G401 (cell line): ENCODE results near the gene PPP1R11. TPM values are rescaled to one million over a fixed set of nuclear protein-coding genes. Genes with fewer than 3 reads are reported as not detected.

Experiments used
- DNase-seq: peaks from one replicate; pipeline ENCODE4 v3.0.0-alpha.2; 2015; ENCODE audit warnings: low spot score
- in situ Hi-C: cut with HindIII; loops from 2 replicates; pipeline ENCODE4 v1.10.0; 2016; ENCODE audit warnings: low sequenced_read_pairs, mixed read lengths
- total RNA-seq: library from RNA; depleted of rRNA; stranded (reverse); fragments of >200 nt; shearing (Covaris generic); gene quantifications from 2 replicates; pipeline ENCODE4 v1.2.3, GENCODE V29; 2014

PPP1R11 gene
- total RNA-seq, 1 experiment from 2014 or later = 29.3 TPM

- in situ Hi-C loops = no loop called here
- DNase-seq = no peak
These were observed 24.8 kb downstream of the PPP1R11 start for GRCh38 chr6:30091577-30092381.

GRCh38 chr6:30092852-30093543 is 26.0 kb downstream of the PPP1R11 start:
- in situ Hi-C loops = no loop called here
- DNase-seq = no peak

GRCh38 chr6:30093951-30094661 is 27.1 kb downstream of the PPP1R11 start:
- in situ Hi-C loops = no loop called here
- no peak for DNase-seq

- in situ Hi-C loops = no loop called here
These were observed 29.8 kb downstream of the PPP1R11 start for GRCh38 chr6:30096829-30097228.

GRCh38 chr6:30097902-30098768 is 31.1 kb downstream of the PPP1R11 start:
- in situ Hi-C loops = no loop called here
- no peak for DNase-seq

More at GRCh38 chr6:30096829-30097228, 29.8 kb downstream of the PPP1R11 start:
- DNase-seq = no peak

- in situ Hi-C loops = no loop called here
- DNase-seq = no peak
These were observed 33.2 kb downstream of the PPP1R11 start for GRCh38 chr6:30100154-30100553.

GRCh38 chr6:30100585-30101443 is 33.8 kb downstream of the PPP1R11 start:
- DNase-seq = peak; percentile 5
- in situ Hi-C loops = no loop called here

GRCh38 chr6:30101444-30102413 is 34.7 kb downstream of the PPP1R11 start:
- in situ Hi-C loops = no loop called here
- peak; percentile 67 for DNase-seq

- DNase-seq = no peak
- in situ Hi-C loops = no loop called here
These were observed 35.5 kb downstream of the PPP1R11 start for GRCh38 chr6:30102414-30102969.

- peak; percentile 88 for DNase-seq
- in situ Hi-C loops = no loop called here
These were observed 36.2 kb downstream of the PPP1R11 start for GRCh38 chr6:30102970-30103871.

GRCh38 chr6:30103872-30104179 is 36.8 kb downstream of the PPP1R11 start:
- in situ Hi-C loops = no loop called here
- DNase-seq = no peak

GRCh38 chr6:30104661-30105060 is 37.7 kb downstream of the PPP1R11 start:
- no peak for DNase-seq
- in situ Hi-C loops = no loop called here

- in situ Hi-C loops = no loop called here
- DNase-seq = no peak
These were observed 44.4 kb downstream of the PPP1R11 start for GRCh38 chr6:30111266-30111856.

GRCh38 chr6:30112402-30112994 is 45.5 kb downstream of the PPP1R11 start:
- in situ Hi-C loops = no loop called here
- no peak for DNase-seq

GRCh38 chr6:30113003-30113759 is 46.2 kb downstream of the PPP1R11 start, which contains the start of gene TRIM31:
Gene TRIM31 (minus strand): TSS chr6:30113090. CDS start chr6:30112805, 285 bp downstream.
- no peak for DNase-seq
- in situ Hi-C loops = no loop called here
